IMR-90 (cell line): Measurements from ENCODE around the gene FLT4. TPM values are rescaled to one million over a fixed set of nuclear protein-coding genes. Genes with fewer than 3 reads are reported as not detected.

Experiments used
- ATAC-seq: fragments of 200-7000 bp; cut with Tn5 transposase; 2 replicates; pipeline ENCODE4 v1.9.1; 2020; ENCODE audit warnings: low read depth, mild to moderate bottlenecking, moderate library complexity
- BruUV-seq: library from RNA; stranded (reverse); fragments of 400-500 nt; replicated peaks from 2 replicates; lab custom pipeline; 2021; lab: Mats Ljungman, UMichigan
- CTCF ChIA-PET: fragments of 300-600 bp; formaldehyde crosslinking; extraction: SDS; loops from one replicate; lab custom pipeline; 2021; ENCODE audit warnings: antibody characterized with exemption; lab: Yijun Ruan, JAX
- POLR2A ChIA-PET: fragments of 300-600 bp; sonication (Branson Sonifier 250); formaldehyde crosslinking; loops from one replicate; lab custom pipeline; 2022; ENCODE audit warnings: antibody characterized with exemption; ENCODE audit not compliant: unreplicated experiment; lab: Charles Lee
- DNase-seq: peaks from one replicate; pipeline ENCODE4 v3.0.0; 2013
- H2AFZ ChIP-seq: replicated peaks from 2 replicates; pipeline ENCODE3; 2013; ENCODE audit warnings: low read length, mild to moderate bottlenecking; ENCODE audit not compliant: poor library complexity
- H2AK5ac ChIP-seq: 2 replicates; pipeline ENCODE4 v1.6.1; 2013; ENCODE audit warnings: low read depth, low read length, inconsistent platforms
- H2AK9ac ChIP-seq: replicated peaks from 2 replicates; pipeline ENCODE3; 2013; ENCODE audit warnings: mild to moderate bottlenecking, low read depth, low read length, moderate library complexity; ENCODE audit not compliant: poor library complexity
- H2BK120ac ChIP-seq: 2 replicates; pipeline ENCODE4 v1.6.1; 2013; ENCODE audit warnings: low read depth, low read length, inconsistent platforms
- H2BK15ac ChIP-seq: 3 replicates; pipeline ENCODE4 v1.6.1; 2013; ENCODE audit warnings: low read depth, low read length, inconsistent platforms
- H2BK20ac ChIP-seq: 2 replicates; pipeline ENCODE4 v1.6.1; 2013; ENCODE audit warnings: low read depth, mild to moderate bottlenecking, inconsistent platforms, low read length, moderate library complexity
- H2BK5ac ChIP-seq: 2 replicates; pipeline ENCODE4 v1.6.1; 2013; ENCODE audit warnings: mild to moderate bottlenecking, low read depth, low read length, inconsistent platforms; ENCODE audit not compliant: poor library complexity, severe bottlenecking
- H3K14ac ChIP-seq: replicated peaks from 2 replicates; pipeline ENCODE4 v1.6.1; 2013; ENCODE audit warnings: low read depth, low read length, inconsistent platforms
- H3K18ac ChIP-seq: 2 replicates; pipeline ENCODE4 v1.6.1; 2013; ENCODE audit warnings: low read depth, low read length, control low read depth
- H3K23ac ChIP-seq: 2 replicates; pipeline ENCODE4 v1.6.1; 2013; ENCODE audit warnings: low read depth, low read length, inconsistent platforms
- H3K27ac ChIP-seq: 2 replicates; pipeline ENCODE4 v1.5.1; 2013; ENCODE audit warnings: mild to moderate bottlenecking, control low read depth, low read length; ENCODE audit not compliant: insufficient read depth
- H3K27me3 ChIP-seq: 2 replicates; pipeline ENCODE4 v1.6.1; 2013; ENCODE audit warnings: low read length; ENCODE audit not compliant: control insufficient read depth, insufficient read depth
- H3K36me3 ChIP-seq: 2 replicates; pipeline ENCODE4 v1.6.1; 2013; ENCODE audit warnings: low read length, mixed read lengths; ENCODE audit not compliant: control insufficient read depth, insufficient read depth
- H3K4ac ChIP-seq: 2 replicates; pipeline ENCODE4 v1.6.1; 2013; ENCODE audit warnings: low read depth, low read length, inconsistent platforms
- H3K4me1 ChIP-seq: 2 replicates; pipeline ENCODE4 v1.6.1; 2013; ENCODE audit warnings: low read length, mixed read lengths; ENCODE audit not compliant: control insufficient read depth, insufficient read depth
- H3K4me2 ChIP-seq: 2 replicates; pipeline ENCODE4 v1.6.1; 2013; ENCODE audit warnings: low read depth, mild to moderate bottlenecking, control low read depth, low read length, moderate library complexity
- H3K4me3 ChIP-seq: 2 replicates; pipeline ENCODE4 v1.5.1; 2013; ENCODE audit warnings: low read depth, mild to moderate bottlenecking, control low read depth, low read length, moderate library complexity; ENCODE audit not compliant: insufficient read depth
- H3K56ac ChIP-seq: 2 replicates; pipeline ENCODE4 v1.6.1; 2013; ENCODE audit warnings: low read length, inconsistent platforms; ENCODE audit not compliant: insufficient read depth; ENCODE audit errors: extremely low read depth
- H3K79me1 ChIP-seq, 2 experiments: 2 replicates each; pipeline ENCODE4 v1.6.1; 2013; ENCODE audit warnings: low read length in 2 of 2, inconsistent platforms in 1 of 2, low read depth in 1 of 2
- H3K9ac ChIP-seq: 2 replicates; pipeline ENCODE4 v1.6.1; 2013; ENCODE audit warnings: low read depth, low read length, control low read depth
- H3K9me1 ChIP-seq: 2 replicates; pipeline ENCODE4 v1.6.1; 2013; ENCODE audit warnings: low read length, inconsistent platforms; ENCODE audit not compliant: insufficient read depth
- H3K9me3 ChIP-seq: 2 replicates; pipeline ENCODE4 v1.6.1; 2013; ENCODE audit warnings: low read length; ENCODE audit not compliant: control insufficient read depth, insufficient read depth
- H4K20me1 ChIP-seq: 2 replicates; pipeline ENCODE4 v1.6.1; 2013; ENCODE audit warnings: low read length, inconsistent platforms; ENCODE audit not compliant: insufficient read depth
- H4K5ac ChIP-seq: 2 replicates; pipeline ENCODE4 v1.6.1; 2013; ENCODE audit warnings: mild to moderate bottlenecking, low read depth, low read length, control low read depth
- H4K8ac ChIP-seq, 2 experiments: 2 replicates each; pipeline ENCODE4 v1.6.1; 2013; ENCODE audit warnings: low read depth in 2 of 2, low read length in 2 of 2, control low read depth in 1 of 2, inconsistent platforms in 1 of 2
- H4K91ac ChIP-seq: 2 replicates; pipeline ENCODE4 v1.6.1; 2013; ENCODE audit warnings: low read depth, low read length, inconsistent platforms; ENCODE audit not compliant: insufficient read depth
- BHLHE40 ChIP-seq: fragments of 150-350 bp; IDR thresholded peaks from 2 replicates; pipeline ENCODE4 v1.6.1; 2016; ENCODE audit warnings: mild to moderate bottlenecking, low read depth, low read length
- CEBPB ChIP-seq: IDR thresholded peaks from 2 replicates; pipeline ENCODE4 v1.6.1; 2012; ENCODE audit warnings: low read depth, low read length, improper control_type of control experiment
- CHD1 ChIP-seq: IDR thresholded peaks from 2 replicates; pipeline ENCODE4 v1.6.1; 2012; ENCODE audit warnings: low read depth, low read length, improper control_type of control experiment
- CTCF ChIP-seq: conservative IDR thresholded peaks from 2 replicates; pipeline ENCODE4 v1.5.1; 2012; ENCODE audit warnings: mild to moderate bottlenecking, low read depth, low read length, improper control_type of control experiment
- ELK1 ChIP-seq: fragments of 150-350 bp; IDR thresholded peaks from 2 replicates; pipeline ENCODE4 v1.6.1; 2016; ENCODE audit warnings: low read depth, mild to moderate bottlenecking, low read length, moderate library complexity, borderline replicate concordance
- FOS ChIP-seq: fragments of 150-350 bp; IDR thresholded peaks from 2 replicates; pipeline ENCODE4 v1.6.1; 2016; ENCODE audit warnings: low read depth, low read length
- MAFK ChIP-seq: IDR thresholded peaks from 2 replicates; pipeline ENCODE4 v1.6.1; 2012; ENCODE audit warnings: low read depth, low read length, improper control_type of control experiment
- MAZ ChIP-seq: IDR thresholded peaks from 2 replicates; pipeline ENCODE4 v1.6.1; 2012; ENCODE audit warnings: low read depth, mild to moderate bottlenecking, low read length, improper control_type of control experiment, moderate library complexity, borderline replicate concordance
- MXI1 ChIP-seq: IDR thresholded peaks from 2 replicates; pipeline ENCODE4 v1.6.1; 2012; ENCODE audit warnings: low read depth, mild to moderate bottlenecking, low read length, moderate library complexity, borderline replicate concordance
- NFE2L2 ChIP-seq: fragments of 150-350 bp; IDR thresholded peaks from 2 replicates; pipeline ENCODE4 v1.6.1; 2016; ENCODE audit warnings: low read depth, mild to moderate bottlenecking, low read length
- POLR2A ChIP-seq: IDR thresholded peaks from 2 replicates; pipeline ENCODE4 v1.6.1; 2012; ENCODE audit warnings: mild to moderate bottlenecking, low read depth, low read length
- RAD21 ChIP-seq: IDR thresholded peaks from 2 replicates; pipeline ENCODE4 v1.6.1; 2012; ENCODE audit warnings: low read length, improper control_type of control experiment
- RCOR1 ChIP-seq: IDR thresholded peaks from 2 replicates; pipeline ENCODE4 v1.6.1; 2012; ENCODE audit warnings: mild to moderate bottlenecking, low read length, improper control_type of control experiment; ENCODE audit not compliant: insufficient replicate concordance
- RFX5 ChIP-seq: IDR thresholded peaks from 2 replicates; pipeline ENCODE4 v1.8.0; 2012; ENCODE audit warnings: low read depth, mild to moderate bottlenecking, low read length, moderate library complexity
- SMC3 ChIP-seq: fragments of 150-350 bp; IDR thresholded peaks from 2 replicates; pipeline ENCODE4 v1.6.1; 2016; ENCODE audit warnings: low read depth, mild to moderate bottlenecking, antibody characterized with exemption, low read length, moderate library complexity
- USF2 ChIP-seq: fragments of 150-350 bp; IDR thresholded peaks from 2 replicates; pipeline ENCODE4 v1.6.1; 2017; ENCODE audit warnings: mild to moderate bottlenecking, antibody characterized with exemption, low read length, low read depth
- WGBS, 2 experiments: methylation state at CpG; one replicate each; pipeline versions ENCODE4 v1.1.5 to v1.1.7; 2013; ENCODE audit warnings: missing lambda C conversion rate in 2 of 2; ENCODE audit not compliant: insufficient read length in 1 of 2; ENCODE audit errors: extremely low coverage in 2 of 2; 5-methylcytosine and 5-hydroxymethylcytosine counted together
- dilution Hi-C: fragments of 300-500 bp; cut with HindIII; formaldehyde crosslinking; loops from one replicate; pipeline ENCODE4 v1.14.3; 2018; ENCODE audit warnings: low sequenced_read_pairs; ENCODE audit not compliant: unreplicated experiment
- in situ Hi-C: fragments of 300-500 bp; cut with MboI; formaldehyde crosslinking; loops from 3 replicates; pipeline ENCODE4 v1.14.3; 2019; ENCODE audit warnings: low sequenced_read_pairs, inconsistent platforms, mixed read lengths
- intact Hi-C: fragments of 100-400 bp; cut with micrococcal nuclease; formaldehyde crosslinking; loops from 2 replicates; pipeline ENCODE4 v1.10.0; 2022
- polyA plus RNA-seq, 3 experiments: library from polyadenylated mRNA; depleted of rRNA; stranded (reverse); fragments of >200 nt; gene quantifications; 2 replicates each; pipeline ENCODE4 v1.2.3, GENCODE V29; 2012; ENCODE audit warnings: low replicate concordance in 1 of 3
- total RNA-seq: library from RNA; depleted of rRNA; stranded (reverse); fragments of >200 nt; gene quantifications from 2 replicates; pipeline ENCODE4 v1.2.3, GENCODE V29; 2012

The FLT4 gene
- total and polyA plus RNA-seq, 2 of the 4 experiments (the other 2 are of a cell fraction) = under 0.01 to 0.07 TPM

- Histone ChIP-seq H2AFZ (no peak overlapping the region), H3K27ac (no peak overlapping the region), H3K4me2 (no peak overlapping the region), H2BK15ac (no peak overlapping the region), H3K4me1 (no peaks in the 10 kb centered on the region), H2AK5ac (no peak overlapping the region), H4K91ac (no peak overlapping the region), H3K9ac (no peak overlapping the region), H3K36me3 (no peaks in the 10 kb centered on the region), H3K14ac (no peak overlapping the region), H4K8ac (no peak overlapping the region), H3K18ac (no peak overlapping the region), H3K27me3 (peaks cover 10% of the 10 kb centered on the region; the same call in 1 of the 2 replicates), H2AK9ac (no peak overlapping the region), H4K5ac (no peak overlapping the region), H3K9me3 (no peaks in the 10 kb centered on the region), H2BK120ac (no peak overlapping the region), H3K4me3 (no peak overlapping the region), H3K23ac (no peak overlapping the region), H3K79me1 (no peaks in the 10 kb centered on the region), H3K4ac (no peak overlapping the region), H2BK20ac (no peak overlapping the region), H3K56ac (no peak overlapping the region), H2BK5ac (no peak overlapping the region), H4K20me1 (no peaks in the 10 kb centered on the region), H3K9me1 (no peaks in the 10 kb centered on the region)
- ChIA-PET CTCF (no interaction called here), POLR2A (no interaction called here)
- in situ Hi-C loops (no loop called here), intact Hi-C loops (no loop called here), dilution Hi-C loops (no loop called here)
- no peak for TF ChIP-seq ELK1
- TF ChIP-seq NFE2L2 = no peak
- no peak for TF ChIP-seq MAZ
- TF ChIP-seq CTCF = no peak
- TF ChIP-seq RAD21 = no peak
- TF ChIP-seq CEBPB = no peak
- TF ChIP-seq USF2 = no peak
- TF ChIP-seq RCOR1 = no peak
- no peak for TF ChIP-seq POLR2A
- no peak for TF ChIP-seq MXI1
- no peak for TF ChIP-seq CHD1
- TF ChIP-seq RFX5 = no peak
- no peak for TF ChIP-seq SMC3
- no peak for TF ChIP-seq MAFK
- no peak for TF ChIP-seq BHLHE40
- TF ChIP-seq FOS = no peak
- 88% methylated on average over 28 of the region's 32 CpGs; no CpG with 5 or more reads in 1 of the 2 experiments for WGBS, 2 experiments
- no TSS peak for BruUV-seq
- DNase-seq (no peak), ATAC-seq (no peak)
Observed at GRCh38 chr5:180621311-180621710, 28.1 kb downstream of the FLT4 start.
